GM12878 (cell line): ENCODE results near the gene CYP26A1. TPM values are rescaled to one million over a fixed set of nuclear protein-coding genes. Genes with fewer than 3 reads are reported as not detected.

ENCODE experiments used
- BACH1 ChIP-seq: fragments of 450-650 bp; IDR thresholded peaks from 2 replicates; pipeline ENCODE4 v1.6.1; 2017; ENCODE audit warnings: mild to moderate bottlenecking, borderline replicate concordance
- CBX5 ChIP-seq: sonication (generic); IDR thresholded peaks from 2 replicates; pipeline ENCODE4 v1.6.1; 2016; ENCODE audit warnings: low read depth, moderate library complexity, mild to moderate bottlenecking, inconsistent platforms
- GATAD2B ChIP-seq: fragments of 450-650 bp; conservative IDR thresholded peaks from 2 replicates; pipeline ENCODE4 v1.6.1; 2017; ENCODE audit warnings: low read depth, mild to moderate bottlenecking, moderate library complexity
- HDAC6 ChIP-seq: fragments of 200-600 bp; sonication (generic); IDR thresholded peaks from one replicate; pipeline ENCODE4 v1.8.0; 2017; ENCODE audit warnings: antibody characterized with exemption; ENCODE audit not compliant: unreplicated experiment
- IRF3 ChIP-seq: fragments of 450-650 bp; IDR thresholded peaks from 2 replicates; pipeline ENCODE4 v1.6.1; 2014; ENCODE audit warnings: mild to moderate bottlenecking
- IRF5 ChIP-seq: fragments of 450-650 bp; IDR thresholded peaks from 2 replicates; pipeline ENCODE4 v1.6.1; 2017; ENCODE audit warnings: borderline replicate concordance
- JUNB ChIP-seq: IDR thresholded peaks from 2 replicates; pipeline ENCODE4 v1.6.1; 2016; ENCODE audit warnings: antibody characterized with exemption, mild to moderate bottlenecking
- JUND ChIP-seq: IDR thresholded peaks from 2 replicates; pipeline ENCODE4 v1.6.1; 2012; ENCODE audit warnings: low read depth, mild to moderate bottlenecking, low read length, improper control_type of control experiment, moderate library complexity
- LARP7 ChIP-seq: fragments of 450-650 bp; IDR thresholded peaks from 2 replicates; pipeline ENCODE4 v1.6.1; 2017; ENCODE audit warnings: mild to moderate bottlenecking
- MTA2 ChIP-seq: fragments of 450-650 bp; IDR thresholded peaks from 2 replicates; pipeline ENCODE4 v1.6.1; 2016; ENCODE audit warnings: low read depth, mild to moderate bottlenecking, moderate library complexity
- MYB ChIP-seq: fragments of 150-350 bp; IDR thresholded peaks from 2 replicates; pipeline ENCODE4 v1.6.1; 2014; ENCODE audit warnings: mild to moderate bottlenecking, low read depth, low read length, borderline replicate concordance
- NFYB ChIP-seq: IDR thresholded peaks from 2 replicates; pipeline ENCODE4 v1.6.1; 2011; ENCODE audit warnings: low read depth, mild to moderate bottlenecking, low read length, improper control_type of control experiment, moderate library complexity; ENCODE audit not compliant: insufficient read depth
- NR2F1 ChIP-seq: fragments of 450-650 bp; conservative IDR thresholded peaks from 2 replicates; pipeline ENCODE4 v1.6.1; 2017; ENCODE audit warnings: mild to moderate bottlenecking
- PAX5 ChIP-seq: IDR thresholded peaks from 2 replicates; pipeline ENCODE4 v1.6.1; 2011; ENCODE audit warnings: low read depth, low read length, borderline replicate concordance
- PML ChIP-seq: IDR thresholded peaks from 2 replicates; pipeline ENCODE4 v1.6.1; 2012; ENCODE audit warnings: low read length, inconsistent platforms
- RELA ChIP-seq: fragments of 450-650 bp; IDR thresholded peaks from 2 replicates; pipeline ENCODE4 v1.8.0; 2014; ENCODE audit warnings: borderline replicate concordance; ENCODE audit not compliant: partially characterized antibody
- RFX5 ChIP-seq: IDR thresholded peaks from 2 replicates; pipeline ENCODE4 v1.6.1; 2011; ENCODE audit warnings: low read depth, low read length, improper control_type of control experiment
- SIN3A ChIP-seq: IDR thresholded peaks from 2 replicates; pipeline ENCODE4 v1.6.1; 2012; ENCODE audit warnings: low read depth, low read length, improper control_type of control experiment
- SKIL ChIP-seq: fragments of 450-650 bp; IDR thresholded peaks from 2 replicates; pipeline ENCODE4 v1.6.1; 2017; ENCODE audit warnings: mild to moderate bottlenecking, low read depth, inconsistent platforms; ENCODE audit not compliant: poor library complexity, severe bottlenecking
- ZZZ3 ChIP-seq: IDR thresholded peaks from 2 replicates; pipeline ENCODE4 v1.6.1; 2011; ENCODE audit warnings: low read depth; ENCODE audit not compliant: control insufficient read depth, insufficient read length
- polyA plus RNA-seq, 11 experiments: library from polyadenylated mRNA; depleted of rRNA in 4 of 11; unstranded in 6 of 11; stranded (reverse) in 5 of 11; fragments of >200 nt; fragmentation: Nextera tagmentation in 4 of 11; fragmentation: Illumina TruSeq in 1 of 11; extraction: Ambion mirVana in 4 of 11; extraction: Trizol in 1 of 11; gene quantifications; 1 replicate in 1 of 11; 2 replicates in 10 of 11; pipeline versions ENCODE4 v1.2.1 to v1.2.3, GENCODE V29; 2011 to 2016; ENCODE audit warnings: inconsistent platforms in 2 of 11, missing spikeins in 2 of 11, low read depth in 1 of 11
- total RNA-seq, 4 experiments: library from RNA; depleted of rRNA in 3 of 4; stranded (reverse); fragments of >200 nt in 3 of 4; fragmentation: Illumina TruSeq in 1 of 4; extraction: Trizol in 1 of 4; gene quantifications; 2 replicates each; pipeline versions ENCODE4 v1.2.1 to v1.2.3, GENCODE V29; 2013 to 2021

CYP26A1 gene
- total and polyA plus RNA-seq, 10 of the 15 experiments (the other 5 are each of a cell fraction or from before 2014, with no cell fraction given), result not detected

GRCh38 chr10:93075369-93076221 lies 1.9 kb downstream of the CYP26A1 start (continued):
- TF ChIP-seq RELA (no peak), NFYB (no peak), NR2F1 (no peak), LARP7 (no peak), CBX5 (no peak), JUND (no peak), RFX5 (no peak), HDAC6 (no peak), IRF3 (no peak), MTA2 (no peak), GATAD2B (no peak), MYB (no peak), SIN3A (no peak), PAX5 (peak; percentile 37; the same call in 1 of the 2 replicates), JUNB (peak; percentile 63), BACH1 (no peak), PML (no peak), IRF5 (no peak), SKIL (no peak), ZZZ3 (no peak)
- TF ChIP-seq, all 136 proteins: peak for 11
